Measurements from ENCODE around the gene NR5A1.

- TF ChIP-seq EZH2 (IDR thresholded peaks at IDR 0.05), result no peak
- no peak for TF ChIP-seq CTCF (IDR thresholded peaks at IDR 0.05)
These were observed 68.1 kb downstream of the NR5A1 start for GRCh38 chr9:124439086-124439485.
